SJCRH30 (cell line): ENCODE data around the gene ABCD2. TPM values are rescaled to one million over a fixed set of nuclear protein-coding genes. Genes with fewer than 3 reads are reported as not detected.

Experiments
- DNase-seq, 2 experiments: peaks; one replicate each; pipeline ENCODE4 v3.0.0-alpha.2; 2015 to 2020
- H3K27ac ChIP-seq: fragments of 250-450 bp; sonication (Bioruptor Pico); 2 replicates; pipeline ENCODE4 v1.5.1; 2020; ENCODE audit warnings: mild to moderate bottlenecking, moderate library complexity
- H3K27me3 ChIP-seq: fragments of 250-450 bp; sonication (Bioruptor Pico); 2 replicates; pipeline ENCODE4 v1.5.1; 2020; ENCODE audit warnings: mild to moderate bottlenecking, moderate library complexity
- H3K36me3 ChIP-seq: fragments of 250-450 bp; sonication (Bioruptor Pico); 2 replicates; pipeline ENCODE4 v1.5.1; 2020; ENCODE audit warnings: mild to moderate bottlenecking, moderate library complexity
- H3K4me1 ChIP-seq: fragments of 250-450 bp; sonication (Bioruptor Pico); 2 replicates; pipeline ENCODE4 v1.5.1; 2020; ENCODE audit warnings: mild to moderate bottlenecking, moderate library complexity
- H3K4me3 ChIP-seq: fragments of 250-450 bp; sonication (Bioruptor Pico); 2 replicates; pipeline ENCODE4 v1.5.1; 2020; ENCODE audit warnings: mild to moderate bottlenecking, moderate library complexity
- H3K9me3 ChIP-seq: fragments of 250-450 bp; sonication (Bioruptor Pico); replicated peaks from 2 replicates; pipeline ENCODE4 v1.5.1; 2020; ENCODE audit warnings: mild to moderate bottlenecking, moderate library complexity
- total RNA-seq: library from RNA; depleted of rRNA; stranded (reverse); fragments of >200 nt; shearing (Covaris generic); gene quantifications from 2 replicates; pipeline ENCODE4 v1.2.3, GENCODE V29; 2014

ABCD2 gene
- total RNA-seq, 1 experiment from 2014 or later = 0.04 TPM

- Histone ChIP-seq H3K4me1 (0 out of 2 replicates have a peak, but pooled peaks cover 4% of the 10 kb centered on the region), H3K9me3 (no peaks in the 10 kb centered on the region), H3K27me3 (no peaks in the 10 kb centered on the region), H3K4me3 (peak overlapping the region; percentile 56), H3K36me3 (no peaks in the 10 kb centered on the region), H3K27ac (no peak overlapping the region)
- DNase-seq = peak in 1 of 2 experiments; percentile 7
These were observed 1.4 kb upstream of the ABCD2 start for GRCh38 chr12:39620659-39621658.

GRCh38 chr12:39619316-39619659 is 315 bp downstream of the ABCD2 start:
- H3K4me1 ChIP-seq = 0 out of 2 replicates have a peak, but pooled peaks cover 4% of the 10 kb centered on the region
- H3K9me3 ChIP-seq = no peaks in the 10 kb centered on the region
- H3K4me3 ChIP-seq = peak overlapping the region; percentile 56
- DNase-seq = no peak
- no peaks in the 10 kb centered on the region for H3K27me3 ChIP-seq
- no peaks in the 10 kb centered on the region for H3K36me3 ChIP-seq
- no peak overlapping the region for H3K27ac ChIP-seq

GRCh38 chr12:39618701-39619100 is 902 bp downstream of the ABCD2 start:
- H3K36me3 ChIP-seq = no peaks in the 10 kb centered on the region
- H3K9me3 ChIP-seq = no peaks in the 10 kb centered on the region
- no peak overlapping the region for H3K27ac ChIP-seq
- H3K4me3 ChIP-seq = no peak overlapping the region
- no peak for DNase-seq
- H3K27me3 ChIP-seq = no peaks in the 10 kb centered on the region
- H3K4me1 ChIP-seq = 0 out of 2 replicates have a peak, but pooled peaks cover 4% of the 10 kb centered on the region

GRCh38 chr12:39617887-39618286 is 1.7 kb downstream of the ABCD2 start:
- Histone ChIP-seq H3K9me3 (no peaks in the 10 kb centered on the region), H3K36me3 (no peaks in the 10 kb centered on the region), H3K4me1 (0 out of 2 replicates have a peak, but pooled peaks cover 4% of the 10 kb centered on the region), H3K27ac (no peak overlapping the region), H3K4me3 (no peak overlapping the region), H3K27me3 (no peaks in the 10 kb centered on the region)
- DNase-seq = no peak

GRCh38 chr12:39616666-39617065 is 2.9 kb downstream of the ABCD2 start:
- Histone ChIP-seq H3K36me3 (no peaks in the 10 kb centered on the region), H3K4me3 (no peak overlapping the region), H3K27me3 (no peaks in the 10 kb centered on the region), H3K27ac (no peak overlapping the region), H3K9me3 (no peaks in the 10 kb centered on the region), H3K4me1 (0 out of 2 replicates have a peak, but pooled peaks cover 4% of the 10 kb centered on the region)
- no peak for DNase-seq

- Histone ChIP-seq H3K27me3 (no peaks in the 10 kb centered on the region), H3K36me3 (no peaks in the 10 kb centered on the region), H3K9me3 (no peaks in the 10 kb centered on the region), H3K4me3 (no peak overlapping the region), H3K4me1 (0 out of 2 replicates have a peak, but pooled peaks cover 4% of the 10 kb centered on the region), H3K27ac (no peak overlapping the region)
- DNase-seq = no peak
These were observed 3.4 kb downstream of the ABCD2 start for GRCh38 chr12:39616251-39616650.

GRCh38 chr12:39613525-39613924 is 6.1 kb downstream of the ABCD2 start:
- no peaks in the 10 kb centered on the region for H3K27me3 ChIP-seq
- no peaks in the 10 kb centered on the region for H3K9me3 ChIP-seq
- DNase-seq = no peak
- H3K27ac ChIP-seq = no peak overlapping the region
- no peaks in the 10 kb centered on the region for H3K4me1 ChIP-seq
- no peak overlapping the region for H3K4me3 ChIP-seq
- no peaks in the 10 kb centered on the region for H3K36me3 ChIP-seq

- no peaks in the 10 kb centered on the region for H3K9me3 ChIP-seq
- H3K27ac ChIP-seq = no peak overlapping the region
- H3K36me3 ChIP-seq = no peaks in the 10 kb centered on the region
- no peaks in the 10 kb centered on the region for H3K4me1 ChIP-seq
- no peak for DNase-seq
- no peaks in the 10 kb centered on the region for H3K27me3 ChIP-seq
- no peak overlapping the region for H3K4me3 ChIP-seq
These were observed 7.4 kb downstream of the ABCD2 start for GRCh38 chr12:39612250-39612649.

- H3K4me3 ChIP-seq = no peak overlapping the region
- H3K27ac ChIP-seq = no peak overlapping the region
- H3K36me3 ChIP-seq = no peaks in the 10 kb centered on the region
- DNase-seq = no peak
- H3K9me3 ChIP-seq = no peaks in the 10 kb centered on the region
- H3K4me1 ChIP-seq = no peaks in the 10 kb centered on the region
- H3K27me3 ChIP-seq = no peaks in the 10 kb centered on the region
These were observed 7.8 kb downstream of the ABCD2 start for GRCh38 chr12:39611818-39612217.

GRCh38 chr12:39610436-39611025 is 9.1 kb downstream of the ABCD2 start:
- H3K27me3 ChIP-seq = no peaks in the 10 kb centered on the region
- H3K9me3 ChIP-seq = no peaks in the 10 kb centered on the region
- no peak overlapping the region for H3K4me3 ChIP-seq
- H3K36me3 ChIP-seq = no peaks in the 10 kb centered on the region
- H3K27ac ChIP-seq = no peak overlapping the region
- DNase-seq = no peak
- 0 out of 2 replicates have a peak, but pooled peaks cover 6% of the 10 kb centered on the region for H3K4me1 ChIP-seq

- Histone ChIP-seq H3K4me1 (0 out of 2 replicates have a peak, but pooled peaks cover 6% of the 10 kb centered on the region), H3K27ac (no peak overlapping the region), H3K36me3 (no peaks in the 10 kb centered on the region), H3K27me3 (peaks cover 2% of the 10 kb centered on the region; the same call in 1 of the 2 replicates), H3K4me3 (no peak overlapping the region), H3K9me3 (no peaks in the 10 kb centered on the region)
- no peak for DNase-seq
These were observed 12.7 kb downstream of the ABCD2 start for GRCh38 chr12:39606712-39607423.

- Histone ChIP-seq H3K27me3 (peaks cover 2% of the 10 kb centered on the region; the same call in 1 of the 2 replicates), H3K9me3 (no peaks in the 10 kb centered on the region), H3K36me3 (no peaks in the 10 kb centered on the region), H3K4me1 (0 out of 2 replicates have a peak, but pooled peaks cover 6% of the 10 kb centered on the region), H3K27ac (no peak overlapping the region), H3K4me3 (no peak overlapping the region)
- DNase-seq = peak in 1 of 2 experiments; percentile 12
These were observed 13.6 kb downstream of the ABCD2 start for GRCh38 chr12:39605996-39606395.

- no peaks in the 10 kb centered on the region for H3K9me3 ChIP-seq
- 0 out of 2 replicates have a peak, but pooled peaks cover 6% of the 10 kb centered on the region for H3K4me1 ChIP-seq
- H3K36me3 ChIP-seq = no peaks in the 10 kb centered on the region
- no peak overlapping the region for H3K27ac ChIP-seq
- DNase-seq = no peak
- H3K4me3 ChIP-seq = no peak overlapping the region
- H3K27me3 ChIP-seq = peaks cover 2% of the 10 kb centered on the region; the same call in 1 of the 2 replicates
These were observed 14.1 kb downstream of the ABCD2 start for GRCh38 chr12:39605501-39605900.

- Histone ChIP-seq H3K27me3 (peaks cover 8% of the 10 kb centered on the region; the same call in 1 of the 2 replicates), H3K4me1 (0 out of 2 replicates have a peak, but pooled peaks cover 6% of the 10 kb centered on the region), H3K36me3 (no peaks in the 10 kb centered on the region), H3K4me3 (no peak overlapping the region), H3K9me3 (no peaks in the 10 kb centered on the region), H3K27ac (no peak overlapping the region)
- DNase-seq = no peak
These were observed 16.5 kb downstream of the ABCD2 start for GRCh38 chr12:39603065-39603464.
